HPDE6-E6E7 (cell line): ENCODE results near the gene ADORA1.

Source experiments
- DNase-seq: peaks from one replicate; pipeline ENCODE4 v3.0.0; 2011; ENCODE audit warnings: missing footprints; ENCODE audit errors: extremely low spot score

The ADORA1 gene

GRCh38 chr1:203186446-203187303, 59.1 kb downstream of the ADORA1 start, which contains the start of gene CHI3L1:
CHI3L1 (minus strand) TSS chr1:203186704; CDS start chr1:203186623, 81 bp downstream.
- no peak for DNase-seq

GRCh38 chr1:203187304-203187685, 59.8 kb downstream of the ADORA1 start:
- DNase-seq = no peak

- no peak for DNase-seq
Observed at GRCh38 chr1:203187689-203188264, 60.3 kb downstream of the ADORA1 start.

- no peak for DNase-seq
Observed at GRCh38 chr1:203188686-203189232, 61.2 kb downstream of the ADORA1 start.

- DNase-seq = no peak
Observed at GRCh38 chr1:203189951-203190352, 62.4 kb downstream of the ADORA1 start.

GRCh38 chr1:203190949-203191348, 63.4 kb downstream of the ADORA1 start:
- DNase-seq = no peak

- no peak for DNase-seq
Observed at GRCh38 chr1:203196371-203196770, 68.8 kb downstream of the ADORA1 start.

GRCh38 chr1:203197625-203198024, 70.1 kb downstream of the ADORA1 start:
- no peak for DNase-seq

GRCh38 chr1:203199002-203199401, 71.5 kb downstream of the ADORA1 start:
- DNase-seq = no peak

GRCh38 chr1:203199481-203199815, 71.9 kb downstream of the ADORA1 start:
- DNase-seq = no peak

GRCh38 chr1:203199816-203200571, 72.5 kb downstream of the ADORA1 start:
- DNase-seq = no peak

- DNase-seq = no peak
Observed at GRCh38 chr1:203200916-203201315, 73.4 kb downstream of the ADORA1 start.

- no peak for DNase-seq
Observed at GRCh38 chr1:203201516-203202205, 74.1 kb downstream of the ADORA1 start.

GRCh38 chr1:203202431-203203245, 75.1 kb downstream of the ADORA1 start:
- DNase-seq = no peak

- no peak for DNase-seq
Observed at GRCh38 chr1:203204756-203205155, 77.2 kb downstream of the ADORA1 start.

- no peak for DNase-seq
Observed at GRCh38 chr1:203206129-203206687, 78.7 kb downstream of the ADORA1 start.

GRCh38 chr1:203207751-203208150, 80.2 kb downstream of the ADORA1 start:
- no peak for DNase-seq

GRCh38 chr1:203208181-203208580, 80.7 kb downstream of the ADORA1 start:
- no peak for DNase-seq

- no peak for DNase-seq
Observed at GRCh38 chr1:203210350-203210749, 82.8 kb downstream of the ADORA1 start.

GRCh38 chr1:203210988-203211387, 83.5 kb downstream of the ADORA1 start:
- no peak for DNase-seq

- DNase-seq = no peak
Observed at GRCh38 chr1:203211812-203212211, 84.3 kb downstream of the ADORA1 start.
